Heart left ventricle (tissue), 13 donors: ENCODE data around the gene SGSM1.

ENCODE experiments used
- POLR2A ChIP-seq, 2 donors: fragments of 450-650 bp; IDR thresholded peaks; one replicate each; pipeline ENCODE4 v1.6.1; 2017; ENCODE audit warnings: antibody characterized with exemption in 2 of 2, mild to moderate bottlenecking in 2 of 2, moderate library complexity in 2 of 2
- TF ChIP-seq, protein P1 (sequence below), 12 donors: fragments of 200-600 bp; sonication (generic) in 4 of 12; IDR thresholded peaks; one replicate each; pipeline versions ENCODE4 v1.5.0 to v1.8.0; 2018 to 2022; ENCODE audit warnings: antibody characterized with exemption in 12 of 12, mild to moderate bottlenecking in 5 of 12
- donor health status: ischemic (EF 13 %, LVEDD 7.1; RV severe dilation, severe dysfunction).
- donor health status: DM: no; HTN: yes; CAD: no.
- donor health status: DM: no; HTN: no; CAD: no.
- donor health status: ischemic (EF 25% LVEDD 6.9; RV normal size, moderate dysfunction).
- donor health status: ischemic (EF 25% LVEDD 5.7; RV mildly dilated, moderate dysfunction).
- donor health status: ischemic (EF 35%, LVEDD 5.7; RV mildly dilated, moderate dysfunction).
- donor health status: nonischemic (EF 11% LVEDD 7.7; RV severe dilation, severe dysfunction).
- donor health status: DM: yes; HTN: yes; CAD: no.
- donor health status: PGD.
- donor health status: ischemic (EF 29% LVEDD 5.4; RV normal size, mild dysfunction).
- donor health status: nonischemic (EF 23%, LVEDD 6.1; RV moderate dilation, normal function).

- TF ChIP-seq, protein P1, sequence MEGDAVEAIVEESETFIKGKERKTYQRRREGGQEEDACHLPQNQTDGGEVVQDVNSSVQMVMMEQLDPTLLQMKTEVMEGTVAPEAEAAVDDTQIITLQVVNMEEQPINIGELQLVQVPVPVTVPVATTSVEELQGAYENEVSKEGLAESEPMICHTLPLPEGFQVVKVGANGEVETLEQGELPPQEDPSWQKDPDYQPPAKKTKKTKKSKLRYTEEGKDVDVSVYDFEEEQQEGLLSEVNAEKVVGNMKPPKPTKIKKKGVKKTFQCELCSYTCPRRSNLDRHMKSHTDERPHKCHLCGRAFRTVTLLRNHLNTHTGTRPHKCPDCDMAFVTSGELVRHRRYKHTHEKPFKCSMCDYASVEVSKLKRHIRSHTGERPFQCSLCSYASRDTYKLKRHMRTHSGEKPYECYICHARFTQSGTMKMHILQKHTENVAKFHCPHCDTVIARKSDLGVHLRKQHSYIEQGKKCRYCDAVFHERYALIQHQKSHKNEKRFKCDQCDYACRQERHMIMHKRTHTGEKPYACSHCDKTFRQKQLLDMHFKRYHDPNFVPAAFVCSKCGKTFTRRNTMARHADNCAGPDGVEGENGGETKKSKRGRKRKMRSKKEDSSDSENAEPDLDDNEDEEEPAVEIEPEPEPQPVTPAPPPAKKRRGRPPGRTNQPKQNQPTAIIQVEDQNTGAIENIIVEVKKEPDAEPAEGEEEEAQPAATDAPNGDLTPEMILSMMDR (IDR thresholded peaks at IDR 0.05), result no peak
- TF ChIP-seq POLR2A (IDR thresholded peaks at IDR 0.05), result no peak
These were observed 30.1 kb upstream of the SGSM1 start for GRCh38 chr22:24775769-24776492.
